Measurements from ENCODE around the gene WDR90. TPM values are rescaled to one million over a fixed set of nuclear protein-coding genes. Genes with fewer than 3 reads are reported as not detected.

WDR90 gene
- total RNA-seq, 1 donor from 2014 or later: 75.9 TPM

DNA sequence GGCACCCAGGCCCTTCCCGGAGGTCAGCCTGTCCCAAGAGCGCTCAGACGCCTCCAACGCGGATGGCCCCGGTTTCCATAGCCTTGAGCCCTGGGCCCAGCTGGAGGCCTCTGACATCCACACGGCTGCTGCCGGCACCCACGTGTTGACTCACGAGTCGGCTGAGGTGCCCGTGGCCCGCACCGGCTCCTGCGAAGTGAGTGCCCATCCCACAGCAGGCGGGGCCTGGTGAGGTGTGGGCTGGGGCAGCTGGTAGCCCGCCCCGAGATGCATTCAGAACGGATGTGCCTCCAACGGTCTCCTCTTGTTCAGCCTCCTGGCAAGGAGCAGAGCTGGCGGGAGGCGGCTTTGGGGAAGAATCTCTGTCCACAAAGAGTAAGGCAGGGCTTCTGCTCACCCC is 2.7 kb downstream of the WDR90 start:
- Mint-ChIP-seq H3K36me3 (no peaks in the 10 kb centered on the region), H3K4me1 (peaks cover 11% of the 10 kb centered on the region), H3K27ac (no peak overlapping the region), H3K27me3 (ENCODE audit: low read depth) (no peaks in the 10 kb centered on the region), H3K9me3 (no peaks in the 10 kb centered on the region), H3K4me3 (peak overlapping the region; percentile 42)
- TF ChIP-seq, protein P1, sequence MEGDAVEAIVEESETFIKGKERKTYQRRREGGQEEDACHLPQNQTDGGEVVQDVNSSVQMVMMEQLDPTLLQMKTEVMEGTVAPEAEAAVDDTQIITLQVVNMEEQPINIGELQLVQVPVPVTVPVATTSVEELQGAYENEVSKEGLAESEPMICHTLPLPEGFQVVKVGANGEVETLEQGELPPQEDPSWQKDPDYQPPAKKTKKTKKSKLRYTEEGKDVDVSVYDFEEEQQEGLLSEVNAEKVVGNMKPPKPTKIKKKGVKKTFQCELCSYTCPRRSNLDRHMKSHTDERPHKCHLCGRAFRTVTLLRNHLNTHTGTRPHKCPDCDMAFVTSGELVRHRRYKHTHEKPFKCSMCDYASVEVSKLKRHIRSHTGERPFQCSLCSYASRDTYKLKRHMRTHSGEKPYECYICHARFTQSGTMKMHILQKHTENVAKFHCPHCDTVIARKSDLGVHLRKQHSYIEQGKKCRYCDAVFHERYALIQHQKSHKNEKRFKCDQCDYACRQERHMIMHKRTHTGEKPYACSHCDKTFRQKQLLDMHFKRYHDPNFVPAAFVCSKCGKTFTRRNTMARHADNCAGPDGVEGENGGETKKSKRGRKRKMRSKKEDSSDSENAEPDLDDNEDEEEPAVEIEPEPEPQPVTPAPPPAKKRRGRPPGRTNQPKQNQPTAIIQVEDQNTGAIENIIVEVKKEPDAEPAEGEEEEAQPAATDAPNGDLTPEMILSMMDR (IDR thresholded peaks at IDR 0.05; ENCODE audit: unreplicated experiment): no peak
- no peak for DNase-seq (ENCODE audit: low spot score in 2 of 2, unreplicated experiment in 2 of 2)

DNA sequence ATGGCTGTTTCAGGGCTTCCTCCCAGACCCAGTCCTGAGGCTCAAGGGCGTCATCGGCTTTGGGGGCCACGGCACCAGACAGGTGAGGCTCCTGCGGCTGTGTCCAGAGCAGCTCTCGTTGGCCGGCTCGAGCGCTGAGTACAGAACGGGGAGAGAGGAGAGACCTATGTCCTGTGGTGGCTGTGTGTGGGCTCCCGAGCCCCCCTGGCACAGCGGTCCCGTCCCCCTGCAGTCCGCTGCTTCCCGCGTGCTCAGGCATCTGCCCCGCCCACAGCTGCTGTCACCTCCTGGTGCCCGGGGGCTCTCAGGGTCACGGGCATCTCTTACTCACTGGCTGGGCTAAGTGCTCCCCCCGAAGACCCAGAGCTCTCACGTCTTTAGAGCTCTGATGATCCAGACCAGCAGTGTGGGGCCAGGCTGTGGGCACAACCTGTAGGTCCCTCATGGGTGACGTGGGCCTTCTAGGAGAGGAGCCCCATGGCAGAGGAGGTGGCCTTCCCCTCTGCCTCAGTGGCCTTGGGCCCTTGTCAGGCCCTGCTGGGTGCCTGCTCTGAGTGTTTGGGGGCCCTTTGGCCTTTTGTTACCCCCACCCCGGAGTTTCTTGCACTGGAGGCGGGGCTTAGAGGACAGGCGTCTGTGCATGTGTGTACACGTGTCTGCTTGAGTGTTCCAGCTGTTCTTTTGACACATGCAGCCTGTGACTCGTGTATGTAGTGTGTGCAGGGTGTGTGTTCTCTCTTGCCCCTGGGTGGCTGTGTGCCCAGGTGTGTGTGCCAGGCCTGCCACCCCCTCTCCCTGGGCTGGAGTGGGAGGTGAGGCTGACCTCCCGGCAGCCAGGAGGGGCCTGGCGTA is 3.5 kb downstream of the WDR90 start:
- no peaks in the 10 kb centered on the region for H3K36me3 Mint-ChIP-seq
- DNase-seq (ENCODE audit: low spot score in 2 of 2, unreplicated experiment in 2 of 2): no peak
- peaks cover 11% of the 10 kb centered on the region for H3K4me1 Mint-ChIP-seq
- TF ChIP-seq, protein P1 (IDR thresholded peaks at IDR 0.05; ENCODE audit: unreplicated experiment): no peak
- no peak overlapping the region for H3K27ac Mint-ChIP-seq
- H3K9me3 Mint-ChIP-seq: no peaks in the 10 kb centered on the region
- H3K4me3 Mint-ChIP-seq: no peak overlapping the region
- H3K27me3 Mint-ChIP-seq (ENCODE audit: low read depth): no peaks in the 10 kb centered on the region

DNA sequence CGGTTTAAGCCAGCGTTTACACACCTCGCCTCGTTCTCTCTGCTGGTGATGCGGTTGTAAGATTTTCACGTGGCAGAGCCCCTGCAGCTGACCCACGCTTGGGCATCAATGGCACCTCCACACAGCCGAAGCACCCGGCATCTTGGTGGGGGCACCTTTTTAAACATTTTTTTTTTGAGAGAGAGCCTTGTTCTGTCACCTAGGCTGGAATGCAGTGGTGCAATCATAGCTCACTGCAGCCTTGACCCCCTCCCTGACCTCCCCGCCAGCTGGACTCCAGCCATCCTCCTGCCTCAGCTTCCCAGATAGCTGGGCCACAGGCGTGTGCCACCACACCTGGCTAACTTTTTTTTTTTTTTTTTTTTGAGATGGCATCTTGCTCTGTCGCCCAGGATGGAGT is 4.9 kb downstream of the WDR90 start:
- H3K4me1 Mint-ChIP-seq: peaks cover 3% of the 10 kb centered on the region
- H3K9me3 Mint-ChIP-seq: no peaks in the 10 kb centered on the region
- TF ChIP-seq, protein P1 (IDR thresholded peaks at IDR 0.05; ENCODE audit: unreplicated experiment): no peak
- DNase-seq (ENCODE audit: low spot score in 2 of 2, unreplicated experiment in 2 of 2): no peak
- no peak overlapping the region for H3K4me3 Mint-ChIP-seq
- H3K27me3 Mint-ChIP-seq (ENCODE audit: low read depth): no peaks in the 10 kb centered on the region
- H3K27ac Mint-ChIP-seq: no peak overlapping the region
- no peaks in the 10 kb centered on the region for H3K36me3 Mint-ChIP-seq

DNA sequence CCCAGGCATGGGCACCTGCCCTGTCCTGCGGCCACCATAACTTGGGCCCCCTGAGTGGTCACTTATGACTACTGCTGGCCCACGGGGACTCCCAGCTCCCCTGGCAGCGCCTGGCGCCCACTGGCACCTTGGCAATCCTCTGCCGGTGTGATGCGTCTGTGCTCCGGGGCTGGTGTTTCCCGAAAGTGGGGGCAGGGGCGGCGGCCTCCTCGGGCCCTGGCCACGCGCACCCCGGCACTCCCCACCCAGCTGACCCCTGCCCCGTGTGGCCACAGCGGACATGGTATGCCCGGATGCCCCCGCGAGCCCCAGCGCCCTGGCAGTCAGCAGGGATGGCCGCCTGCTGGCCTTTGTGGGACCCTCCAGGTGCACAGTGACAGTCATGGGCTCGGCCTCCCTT is 8.3 kb downstream of the WDR90 start:
- DNase-seq (ENCODE audit: low spot score in 2 of 2, unreplicated experiment in 2 of 2): no peak
- no peak overlapping the region for H3K27ac Mint-ChIP-seq
- H3K4me1 Mint-ChIP-seq: peaks cover 5% of the 10 kb centered on the region
- H3K4me3 Mint-ChIP-seq: no peak overlapping the region
- no peaks in the 10 kb centered on the region for H3K9me3 Mint-ChIP-seq
- H3K36me3 Mint-ChIP-seq: no peaks in the 10 kb centered on the region
- TF ChIP-seq, protein P1 (IDR thresholded peaks at IDR 0.05; ENCODE audit: unreplicated experiment): no peak
- no peaks in the 10 kb centered on the region for H3K27me3 Mint-ChIP-seq (ENCODE audit: low read depth)

DNA sequence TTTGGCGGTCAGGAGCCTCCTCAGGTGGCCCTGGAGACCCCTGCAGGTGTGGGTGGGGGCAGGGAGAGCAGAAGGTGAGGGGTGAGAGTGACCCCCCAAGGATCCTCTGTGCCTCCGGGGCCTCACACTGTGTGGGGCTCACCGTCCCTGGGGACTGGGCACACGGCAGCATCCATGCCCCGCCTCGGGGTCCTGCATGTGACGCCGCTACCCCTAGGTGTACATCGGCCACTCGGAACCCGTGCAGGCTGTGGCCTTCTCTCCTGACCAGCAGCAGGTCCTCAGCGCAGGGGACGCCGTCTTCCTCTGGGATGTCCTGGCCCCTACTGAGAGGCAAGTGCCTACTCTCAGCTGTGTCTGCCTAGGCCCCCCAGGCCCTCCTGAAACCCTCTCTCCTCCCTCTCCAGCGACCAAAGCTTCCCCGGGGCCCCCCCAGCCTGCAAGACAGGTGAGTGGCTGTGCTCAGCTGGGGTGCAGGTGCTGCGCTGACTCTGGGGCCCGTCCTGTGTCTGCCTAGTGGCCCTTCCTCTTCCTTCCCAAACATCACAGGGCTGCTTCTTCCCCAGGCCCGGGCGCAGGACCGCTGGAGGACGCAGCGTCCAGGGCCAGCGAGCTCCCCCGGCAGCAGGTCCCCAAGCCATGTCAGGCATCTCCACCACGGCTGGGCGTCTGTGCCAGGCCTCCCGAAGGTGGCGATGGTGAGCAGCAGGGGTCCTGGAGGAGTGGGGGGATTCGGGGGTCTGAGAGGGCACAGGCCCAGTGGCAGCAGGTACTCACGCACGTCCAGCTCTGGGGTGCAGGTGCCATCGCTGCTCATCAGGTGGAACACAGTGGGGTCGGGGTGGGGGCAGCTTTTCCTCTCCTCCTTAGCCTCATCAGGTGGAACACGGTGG is 9.8 kb downstream of the WDR90 start:
- H3K9me3 Mint-ChIP-seq: no peaks in the 10 kb centered on the region
- no peak overlapping the region for H3K4me3 Mint-ChIP-seq
- no peaks in the 10 kb centered on the region for H3K36me3 Mint-ChIP-seq
- H3K27me3 Mint-ChIP-seq (ENCODE audit: low read depth): no peaks in the 10 kb centered on the region
- TF ChIP-seq, protein P1 (IDR thresholded peaks at IDR 0.05; ENCODE audit: unreplicated experiment): no peak
- H3K4me1 Mint-ChIP-seq: peaks cover 5% of the 10 kb centered on the region
- no peak for DNase-seq (ENCODE audit: low spot score in 2 of 2, unreplicated experiment in 2 of 2)
- no peak overlapping the region for H3K27ac Mint-ChIP-seq

Data from mesothelial cell of epicardium (in vitro differentiated cells).